ENCODE measurements around the gene CASZ1.

DNA sequence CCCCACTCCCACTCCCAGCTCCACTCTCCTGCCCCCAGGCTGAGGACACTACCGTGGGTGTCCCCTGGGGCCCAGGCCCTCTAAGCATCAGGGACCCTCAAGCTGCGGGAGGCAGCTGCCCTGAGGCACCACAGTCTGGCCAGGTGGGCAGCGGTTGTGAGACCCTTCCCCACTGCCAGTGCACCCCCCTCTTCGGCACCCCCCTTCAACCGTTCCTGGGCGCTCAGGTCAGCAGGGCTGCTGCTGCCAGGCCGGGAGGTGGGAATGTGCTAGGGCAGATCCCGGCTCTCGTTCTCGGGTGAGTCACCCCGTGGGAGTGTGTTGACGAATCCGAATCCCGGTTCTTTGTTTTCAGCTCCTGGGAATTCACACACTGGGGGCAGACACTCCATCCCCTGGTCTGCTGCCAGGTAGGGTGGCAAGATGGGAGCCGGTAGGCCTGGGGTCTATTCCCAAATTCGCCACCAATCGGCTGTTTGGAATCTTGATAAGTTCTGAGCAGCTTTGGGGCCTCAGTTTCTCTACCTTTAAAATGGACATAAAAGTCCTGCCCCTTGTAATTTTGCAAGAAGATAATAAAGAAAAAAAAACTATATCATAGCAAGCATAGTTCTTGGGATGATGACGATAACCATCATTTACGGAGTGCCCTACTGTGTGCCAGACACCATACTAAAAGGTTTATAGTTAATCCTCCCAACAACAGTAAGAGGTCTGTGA lies 28.5 kb upstream of the CASZ1 start:
- no peak for TF ChIP-seq POLR2AphosphoS5 (IDR thresholded peaks at IDR 0.05; ENCODE audit: low read depth, low read length)
- TF ChIP-seq POLR2A (IDR thresholded peaks at IDR 0.05; ENCODE audit: low read depth, low read length), result no peak

Measured in GM12892 (cell line).